Subcutaneous abdominal adipose tissue (tissue), 5 donors: ENCODE data around the gene AFP.

Source experiments
- H3K27ac ChIP-seq: one replicate; pipeline ENCODE4 v1.7.0; 2013; ENCODE audit warnings: low read depth, mild to moderate bottlenecking, inconsistent platforms, low read length, moderate library complexity
- H3K27me3 ChIP-seq, 5 donors: one replicate each; pipeline ENCODE4 v1.7.0; 2013; ENCODE audit warnings: low read length in 5 of 5, inconsistent platforms in 1 of 5; ENCODE audit not compliant: control insufficient read depth in 5 of 5, insufficient read depth in 4 of 5
- H3K36me3 ChIP-seq, 5 donors: one replicate each; pipeline ENCODE4 v1.7.0; 2013; ENCODE audit warnings: low read length in 5 of 5; ENCODE audit not compliant: control insufficient read depth in 5 of 5, insufficient read depth in 5 of 5
- H3K4me1 ChIP-seq, 5 donors: one replicate each; pipeline ENCODE4 v1.7.0; 2013; ENCODE audit warnings: low read length in 5 of 5, mild to moderate bottlenecking in 3 of 5, moderate library complexity in 1 of 5; ENCODE audit not compliant: control insufficient read depth in 5 of 5, insufficient read depth in 5 of 5
- H3K4me3 ChIP-seq, 5 donors: one replicate each; pipeline ENCODE4 v1.7.0; 2013; ENCODE audit warnings: low read length in 5 of 5, low read depth in 1 of 5
- H3K9ac ChIP-seq, 5 donors: one replicate each; pipeline ENCODE4 v1.7.0; 2013; ENCODE audit warnings: low read length in 5 of 5, mild to moderate bottlenecking in 4 of 5, moderate library complexity in 3 of 5
- H3K9me3 ChIP-seq, 5 donors: one replicate each; pipeline ENCODE4 v1.7.0; 2013; ENCODE audit warnings: low read length in 5 of 5; ENCODE audit not compliant: control insufficient read depth in 5 of 5
- donor health status: healthy.
- donor health status: healthy.
- donor health status: healthy.
- donor health status: healthy.
- donor health status: healthy.

AFP gene

GRCh38 chr4:73404457-73404856 is 31.6 kb upstream of the AFP start:
- Histone ChIP-seq H3K9ac (no peak overlapping the region), H3K36me3 (no peaks in the 10 kb centered on the region), H3K27ac (no peak overlapping the region), H3K27me3 (no peaks in the 10 kb centered on the region), H3K4me1 (no peaks in the 10 kb centered on the region), H3K4me3 (no peak overlapping the region), H3K9me3 (no peaks in the 10 kb centered on the region)

- Histone ChIP-seq H3K27me3 (no peaks in the 10 kb centered on the region), H3K4me1 (no peaks in the 10 kb centered on the region), H3K27ac (no peak overlapping the region), H3K9ac (no peak overlapping the region), H3K9me3 (no peaks in the 10 kb centered on the region), H3K4me3 (no peak overlapping the region), H3K36me3 (no peaks in the 10 kb centered on the region)
These were observed 30.9 kb upstream of the AFP start for GRCh38 chr4:73405138-73405537.

GRCh38 chr4:73406548-73406875 is 29.5 kb upstream of the AFP start:
- Histone ChIP-seq H3K27me3 (no peaks in the 10 kb centered on the region), H3K36me3 (no peaks in the 10 kb centered on the region), H3K27ac (no peak overlapping the region), H3K4me3 (no peak overlapping the region), H3K4me1 (no peaks in the 10 kb centered on the region), H3K9ac (no peak overlapping the region), H3K9me3 (no peaks in the 10 kb centered on the region)

GRCh38 chr4:73407227-73407673 is 28.8 kb upstream of the AFP start:
- no peak overlapping the region for H3K9ac ChIP-seq

GRCh38 chr4:73408181-73408867 is 27.7 kb upstream of the AFP start:
- no peaks in the 10 kb centered on the region for H3K9me3 ChIP-seq
- H3K4me1 ChIP-seq, result no peaks in the 10 kb centered on the region
- no peak overlapping the region for H3K9ac ChIP-seq
- no peaks in the 10 kb centered on the region for H3K27me3 ChIP-seq
- no peak overlapping the region for H3K4me3 ChIP-seq
- H3K36me3 ChIP-seq, result no peaks in the 10 kb centered on the region
- no peak overlapping the region for H3K27ac ChIP-seq

More at GRCh38 chr4:73407227-73407673, 28.8 kb upstream of the AFP start:
- Histone ChIP-seq H3K36me3 (no peaks in the 10 kb centered on the region), H3K4me1 (no peaks in the 10 kb centered on the region), H3K27me3 (no peaks in the 10 kb centered on the region), H3K27ac (no peak overlapping the region), H3K9me3 (no peaks in the 10 kb centered on the region), H3K4me3 (no peak overlapping the region)

GRCh38 chr4:73409012-73409862 is 26.8 kb upstream of the AFP start:
- Histone ChIP-seq H3K9me3 (no peaks in the 10 kb centered on the region), H3K9ac (no peak overlapping the region), H3K4me3 (no peak overlapping the region), H3K36me3 (no peaks in the 10 kb centered on the region), H3K27me3 (no peaks in the 10 kb centered on the region), H3K4me1 (no peaks in the 10 kb centered on the region), H3K27ac (no peak overlapping the region)

GRCh38 chr4:73409978-73410548 is 26.0 kb upstream of the AFP start:
- Histone ChIP-seq H3K9ac (no peak overlapping the region), H3K27ac (no peak overlapping the region)

GRCh38 chr4:73410916-73411730 is 24.9 kb upstream of the AFP start:
- Histone ChIP-seq H3K27me3 (no peaks in the 10 kb centered on the region), H3K4me3 (no peak overlapping the region), H3K36me3 (no peaks in the 10 kb centered on the region), H3K27ac (no peak overlapping the region), H3K4me1 (no peaks in the 10 kb centered on the region), H3K9ac (no peak overlapping the region), H3K9me3 (no peaks in the 10 kb centered on the region)

More at GRCh38 chr4:73409978-73410548, 26.0 kb upstream of the AFP start:
- H3K27me3 ChIP-seq, result no peaks in the 10 kb centered on the region
- no peaks in the 10 kb centered on the region for H3K4me1 ChIP-seq
- no peaks in the 10 kb centered on the region for H3K36me3 ChIP-seq
- H3K4me3 ChIP-seq, result no peak overlapping the region
- H3K9me3 ChIP-seq, result no peaks in the 10 kb centered on the region

GRCh38 chr4:73411731-73412414 is 24.1 kb upstream of the AFP start:
- Histone ChIP-seq H3K4me1 (no peaks in the 10 kb centered on the region), H3K4me3 (no peak overlapping the region), H3K27ac (no peak overlapping the region), H3K9me3 (no peaks in the 10 kb centered on the region), H3K27me3 (no peaks in the 10 kb centered on the region), H3K9ac (no peak overlapping the region), H3K36me3 (no peaks in the 10 kb centered on the region)
